ENCODE data around the gene TMEM151B.
"Not testable (repeated sequence)": the region's sequence is repeated elsewhere in the genome, so short reads cannot be mapped to it uniquely, and the experiment has no call there.

The TMEM151B gene

DNA sequence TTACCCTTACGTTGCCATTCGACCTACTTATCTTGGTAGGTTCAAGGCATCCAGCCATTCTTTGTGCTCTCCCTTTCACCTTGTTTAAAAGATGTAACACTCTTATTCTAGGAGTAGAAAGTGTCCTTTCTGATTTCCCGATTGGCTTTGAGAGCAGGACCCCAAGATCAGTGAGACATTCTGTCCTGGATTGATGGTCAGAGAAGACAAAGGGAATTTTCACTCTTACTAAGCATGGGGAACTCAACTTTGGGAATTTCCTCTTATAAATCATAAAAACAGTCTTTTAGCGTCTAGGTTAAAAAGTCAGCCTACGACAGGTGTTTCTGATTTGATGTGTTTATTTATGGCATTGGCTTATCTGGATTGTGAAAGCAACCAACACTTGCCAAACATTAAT lies 45.7 kb downstream of the TMEM151B start:
- no peak for DNase-seq (ENCODE audit: low read depth)
- H3K4me3 ChIP-seq (ENCODE audit: low read depth, low read length), result no peak overlapping the region
- TF ChIP-seq, protein P1, sequence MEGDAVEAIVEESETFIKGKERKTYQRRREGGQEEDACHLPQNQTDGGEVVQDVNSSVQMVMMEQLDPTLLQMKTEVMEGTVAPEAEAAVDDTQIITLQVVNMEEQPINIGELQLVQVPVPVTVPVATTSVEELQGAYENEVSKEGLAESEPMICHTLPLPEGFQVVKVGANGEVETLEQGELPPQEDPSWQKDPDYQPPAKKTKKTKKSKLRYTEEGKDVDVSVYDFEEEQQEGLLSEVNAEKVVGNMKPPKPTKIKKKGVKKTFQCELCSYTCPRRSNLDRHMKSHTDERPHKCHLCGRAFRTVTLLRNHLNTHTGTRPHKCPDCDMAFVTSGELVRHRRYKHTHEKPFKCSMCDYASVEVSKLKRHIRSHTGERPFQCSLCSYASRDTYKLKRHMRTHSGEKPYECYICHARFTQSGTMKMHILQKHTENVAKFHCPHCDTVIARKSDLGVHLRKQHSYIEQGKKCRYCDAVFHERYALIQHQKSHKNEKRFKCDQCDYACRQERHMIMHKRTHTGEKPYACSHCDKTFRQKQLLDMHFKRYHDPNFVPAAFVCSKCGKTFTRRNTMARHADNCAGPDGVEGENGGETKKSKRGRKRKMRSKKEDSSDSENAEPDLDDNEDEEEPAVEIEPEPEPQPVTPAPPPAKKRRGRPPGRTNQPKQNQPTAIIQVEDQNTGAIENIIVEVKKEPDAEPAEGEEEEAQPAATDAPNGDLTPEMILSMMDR (IDR thresholded peaks at IDR 0.05; ENCODE audit: control insufficient read depth, extremely low read depth, insufficient read depth), result no peak

DNA sequence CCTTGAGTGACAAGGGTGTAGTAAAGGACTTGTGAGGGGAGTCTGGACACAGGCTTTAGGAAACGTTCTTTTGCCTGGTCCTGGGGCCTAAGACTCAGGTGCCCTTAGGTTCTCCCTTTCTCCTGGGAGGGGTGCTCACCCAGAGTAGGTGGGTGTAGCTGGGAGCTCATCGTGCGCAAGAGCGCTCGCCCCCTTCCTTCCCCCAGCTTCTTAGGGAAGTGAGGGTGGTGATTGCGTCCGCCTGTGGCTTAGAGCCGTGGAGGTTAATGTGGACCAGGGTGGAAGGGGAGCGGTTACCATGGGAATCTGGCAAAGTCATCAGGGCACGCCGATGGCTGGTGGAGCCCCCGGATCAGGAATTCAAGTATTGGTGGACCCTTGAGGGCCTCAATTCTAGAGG lies 46.2 kb downstream of the TMEM151B start:
- DNase-seq (ENCODE audit: low read depth), result no peak
- H3K4me3 ChIP-seq (ENCODE audit: low read depth, low read length), result no peak overlapping the region
- TF ChIP-seq, protein P1 (IDR thresholded peaks at IDR 0.05; ENCODE audit: control insufficient read depth, extremely low read depth, insufficient read depth), result no peak

DNA sequence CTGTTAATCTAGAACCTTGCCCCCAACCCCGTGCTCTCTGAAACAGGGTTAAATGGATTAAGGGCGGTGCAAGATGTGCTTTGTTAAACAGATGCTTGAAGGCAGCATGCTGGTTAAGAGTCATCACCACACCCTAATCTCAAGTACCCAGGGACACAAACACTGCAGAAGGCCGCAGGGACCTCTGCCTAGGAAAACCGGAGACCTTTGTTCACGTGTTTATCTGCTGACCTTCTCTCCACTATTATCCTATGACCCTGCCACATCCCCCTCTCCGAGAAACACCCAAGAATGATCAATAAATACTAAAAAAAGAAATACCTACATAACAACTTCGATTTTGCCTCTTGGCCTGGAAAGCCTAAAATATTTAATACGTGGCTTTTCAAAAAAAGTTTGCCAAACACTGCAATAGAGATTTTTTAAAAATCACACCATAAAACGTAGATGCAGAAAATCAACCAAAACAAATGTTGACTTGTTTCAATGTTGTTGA lies 46.9 kb downstream of the TMEM151B start:
- H3K4me3 ChIP-seq (ENCODE audit: low read depth, low read length); DNase-seq (ENCODE audit: low read depth): not testable (repeated sequence)

DNA sequence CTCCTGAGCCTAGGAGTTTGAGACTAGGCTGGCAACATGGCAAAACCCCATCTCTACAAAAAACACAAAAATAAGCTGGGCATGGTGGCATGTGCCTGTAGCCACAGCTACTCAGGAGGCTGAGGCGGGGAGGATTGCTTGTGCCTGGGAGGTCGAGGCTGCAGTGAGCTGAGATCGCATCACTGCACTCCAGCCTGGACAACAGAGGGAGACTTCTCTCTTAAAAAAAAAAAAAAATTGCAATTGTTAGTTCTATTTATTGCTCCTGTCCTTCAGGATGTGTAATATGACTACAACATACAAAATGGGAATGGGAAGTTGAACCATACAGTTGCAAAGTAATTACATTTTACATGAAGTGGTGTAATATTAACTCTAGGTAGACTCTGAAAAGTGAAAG lies 51.0 kb downstream of the TMEM151B start:
- TF ChIP-seq, protein P1 (IDR thresholded peaks at IDR 0.05; ENCODE audit: control insufficient read depth, extremely low read depth, insufficient read depth), result no peak
- no peak for DNase-seq (ENCODE audit: low read depth)
- H3K4me3 ChIP-seq (ENCODE audit: low read depth, low read length), result no peak overlapping the region

DNA sequence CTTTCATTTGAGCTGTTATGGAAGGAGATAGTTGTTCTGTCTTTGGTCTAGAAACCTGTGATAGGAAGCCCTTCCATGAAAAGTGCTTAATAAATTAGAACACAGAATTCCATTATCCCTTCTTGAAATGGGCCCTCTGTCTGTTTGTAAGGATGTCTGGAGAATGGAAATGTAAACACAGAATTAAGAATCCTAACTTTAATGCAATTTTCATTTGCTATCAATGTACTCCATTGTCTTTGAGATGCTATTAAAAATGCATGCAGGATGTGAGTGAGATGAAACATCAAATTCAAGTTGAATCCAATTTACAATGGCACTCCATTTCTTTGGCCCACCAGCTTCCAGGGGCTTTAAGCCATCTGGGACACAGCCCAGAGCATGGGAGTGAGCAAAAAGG lies 56.8 kb downstream of the TMEM151B start:
- TF ChIP-seq, protein P1 (IDR thresholded peaks at IDR 0.05; ENCODE audit: control insufficient read depth, extremely low read depth, insufficient read depth), result no peak
- no peak overlapping the region for H3K4me3 ChIP-seq (ENCODE audit: low read depth, low read length)
- DNase-seq (ENCODE audit: low read depth), result no peak

DNA sequence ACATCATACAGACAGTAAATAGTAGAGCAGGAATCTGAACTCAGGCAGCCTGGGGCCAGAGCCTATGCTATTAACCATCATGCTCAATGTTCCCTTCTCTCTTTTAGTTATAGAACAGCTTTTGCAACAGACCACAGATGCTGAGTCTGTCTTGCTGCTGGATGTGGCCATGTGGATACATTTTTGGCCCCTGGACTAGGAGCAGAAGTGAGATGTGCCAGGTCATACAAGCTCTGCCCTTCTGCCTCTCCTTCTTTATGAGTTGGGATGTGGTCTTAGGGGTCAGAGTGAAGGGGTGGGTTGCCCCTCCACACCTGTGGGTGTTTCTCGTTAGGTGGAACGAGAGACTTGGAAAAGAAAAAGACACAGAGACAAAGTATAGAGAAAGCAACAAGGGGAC lies 57.5 kb downstream of the TMEM151B start:
- DNase-seq (ENCODE audit: low read depth), result no peak
- TF ChIP-seq, protein P1 (IDR thresholded peaks at IDR 0.05; ENCODE audit: control insufficient read depth, extremely low read depth, insufficient read depth), result no peak
- H3K4me3 ChIP-seq (ENCODE audit: low read depth, low read length), result no peak overlapping the region

DNA sequence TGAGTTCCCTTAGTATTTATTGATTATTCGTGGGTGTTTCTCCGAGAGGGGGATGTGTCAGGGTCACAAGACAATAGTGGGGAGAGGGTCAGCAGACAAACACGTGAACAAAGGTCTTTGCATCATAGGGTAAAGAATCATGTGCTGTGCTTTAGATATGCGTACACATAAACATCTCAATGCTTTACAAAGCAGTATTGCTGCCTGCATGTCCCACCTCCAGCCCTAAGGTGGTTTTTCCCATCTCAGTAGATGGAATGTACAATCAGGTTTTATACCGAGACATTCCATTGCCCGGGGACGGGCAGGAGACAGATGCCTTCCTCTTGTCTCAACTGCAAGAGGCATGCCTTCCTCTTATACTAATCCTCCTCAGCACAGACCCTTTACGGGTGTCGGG lies 58.0 kb downstream of the TMEM151B start:
- not testable (repeated sequence) for H3K4me3 ChIP-seq (ENCODE audit: low read depth, low read length); DNase-seq (ENCODE audit: low read depth)

DNA sequence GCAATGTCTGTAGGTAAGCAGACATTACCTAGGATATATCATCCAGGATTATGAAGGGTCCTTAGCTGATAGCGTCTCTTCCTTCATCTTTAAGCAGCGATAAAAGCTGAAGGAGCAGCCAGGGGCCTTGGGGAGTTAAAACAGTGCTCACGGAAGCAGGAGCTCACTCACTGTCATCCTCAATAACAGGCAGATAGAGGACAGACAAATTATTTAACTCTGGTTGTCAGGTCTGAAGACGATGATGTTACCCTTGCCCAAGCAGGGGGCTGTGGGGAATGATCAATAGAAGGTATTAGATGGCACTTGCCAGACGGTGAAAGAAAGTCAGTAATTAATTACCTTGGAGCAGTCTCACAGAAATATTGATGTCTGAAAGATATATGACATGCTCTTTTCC lies 59.6 kb downstream of the TMEM151B start:
- no peak overlapping the region for H3K4me3 ChIP-seq (ENCODE audit: low read depth, low read length)
- TF ChIP-seq, protein P1 (IDR thresholded peaks at IDR 0.05; ENCODE audit: control insufficient read depth, extremely low read depth, insufficient read depth), result no peak
- DNase-seq (ENCODE audit: low read depth), result no peak

All from LNCaP clone FGC (cell line).